ENCODE measurements around the gene RARRES1. TPM values are rescaled to one million over a fixed set of nuclear protein-coding genes. Genes with fewer than 3 reads are reported as not detected.

The RARRES1 gene
- total RNA-seq, 2 experiments from 2014 or later: not detected

DNA sequence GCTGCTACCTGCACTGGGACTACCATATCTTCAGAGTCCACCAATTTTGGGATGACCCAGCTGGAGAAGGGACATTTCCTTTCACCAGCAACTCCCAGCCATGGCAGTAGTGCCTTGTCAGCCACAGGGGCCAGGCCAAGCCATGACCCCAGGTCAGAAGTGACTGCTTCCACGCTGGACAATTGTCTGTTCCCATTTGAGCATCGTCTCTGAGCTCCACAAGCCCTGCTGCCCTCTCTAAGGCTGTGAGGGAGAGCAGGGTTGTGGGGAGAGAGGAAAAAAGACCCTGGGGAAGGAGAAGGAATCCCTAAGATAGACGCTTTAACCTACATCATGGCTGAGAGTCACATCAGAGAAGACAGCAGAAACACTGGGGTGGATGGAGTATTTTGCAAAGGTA is 7.4 kb upstream of the RARRES1 start:
- H3K27ac ChIP-seq (ENCODE audit: low read depth, low read length, poor library complexity, severe bottlenecking): no peak overlapping the region
- no peaks in the 10 kb centered on the region for H3K79me2 ChIP-seq (ENCODE audit: insufficient read depth, low read depth, low read length)
- peaks cover 10% of the 10 kb centered on the region for H3K9me3 ChIP-seq (ENCODE audit: low read length)
- no peak overlapping the region for H2AFZ ChIP-seq (ENCODE audit: low read length)
- H3K4me2 ChIP-seq (ENCODE audit: low read length): no peak overlapping the region
- ChIA-PET CTCF (ENCODE audit: unreplicated experiment) (no interaction called here), POLR2A (no interaction called here)
- H3K9me2 ChIP-seq (ENCODE audit: insufficient read depth, low read length): no peaks in the 10 kb centered on the region
- H3K4me3 ChIP-seq (ENCODE audit: low read depth, low read length, poor library complexity, severe bottlenecking): no peak overlapping the region
- intact Hi-C loops (cut with micrococcal nuclease; ENCODE audit: unreplicated experiment): no loop called here
- no peak for DNase-seq (ENCODE audit: low spot score)
- no TSS peak for BruUV-seq (replicated peaks)
- TF ChIP-seq, protein P1, sequence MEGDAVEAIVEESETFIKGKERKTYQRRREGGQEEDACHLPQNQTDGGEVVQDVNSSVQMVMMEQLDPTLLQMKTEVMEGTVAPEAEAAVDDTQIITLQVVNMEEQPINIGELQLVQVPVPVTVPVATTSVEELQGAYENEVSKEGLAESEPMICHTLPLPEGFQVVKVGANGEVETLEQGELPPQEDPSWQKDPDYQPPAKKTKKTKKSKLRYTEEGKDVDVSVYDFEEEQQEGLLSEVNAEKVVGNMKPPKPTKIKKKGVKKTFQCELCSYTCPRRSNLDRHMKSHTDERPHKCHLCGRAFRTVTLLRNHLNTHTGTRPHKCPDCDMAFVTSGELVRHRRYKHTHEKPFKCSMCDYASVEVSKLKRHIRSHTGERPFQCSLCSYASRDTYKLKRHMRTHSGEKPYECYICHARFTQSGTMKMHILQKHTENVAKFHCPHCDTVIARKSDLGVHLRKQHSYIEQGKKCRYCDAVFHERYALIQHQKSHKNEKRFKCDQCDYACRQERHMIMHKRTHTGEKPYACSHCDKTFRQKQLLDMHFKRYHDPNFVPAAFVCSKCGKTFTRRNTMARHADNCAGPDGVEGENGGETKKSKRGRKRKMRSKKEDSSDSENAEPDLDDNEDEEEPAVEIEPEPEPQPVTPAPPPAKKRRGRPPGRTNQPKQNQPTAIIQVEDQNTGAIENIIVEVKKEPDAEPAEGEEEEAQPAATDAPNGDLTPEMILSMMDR (conservative IDR thresholded peaks at IDR 0.05; ENCODE audit: low read length): no peak
- TF ChIP-seq EZH2phosphoT487 (IDR thresholded peaks at IDR 0.05; ENCODE audit: borderline replicate concordance, low read depth, low read length): no peak
- peaks cover 10% of the 10 kb centered on the region for H3K4me1 ChIP-seq (ENCODE audit: insufficient read depth, low read length, poor library complexity, severe bottlenecking)
- H3K36me3 ChIP-seq (ENCODE audit: insufficient read depth, low read length): 0 out of 2 replicates have a peak, but pooled peaks cover 3% of the 10 kb centered on the region
- no peaks in the 10 kb centered on the region for H4K20me1 ChIP-seq (ENCODE audit: insufficient read depth, low read length)

- 0 out of 2 replicates have a peak, but pooled peaks cover 3% of the 10 kb centered on the region for H3K36me3 ChIP-seq (ENCODE audit: insufficient read depth, low read length)
- H3K4me1 ChIP-seq (ENCODE audit: insufficient read depth, low read length, poor library complexity, severe bottlenecking): peaks cover 10% of the 10 kb centered on the region
- no peaks in the 10 kb centered on the region for H4K20me1 ChIP-seq (ENCODE audit: insufficient read depth, low read length)
- ChIA-PET POLR2A (no interaction called here), CTCF (ENCODE audit: unreplicated experiment) (no interaction called here)
- H2AFZ ChIP-seq (ENCODE audit: low read length): no peak overlapping the region
- intact Hi-C loops (cut with micrococcal nuclease; ENCODE audit: unreplicated experiment): no loop called here
- H3K4me3 ChIP-seq (ENCODE audit: low read depth, low read length, poor library complexity, severe bottlenecking): no peak overlapping the region
- H3K9me3 ChIP-seq (ENCODE audit: low read length): peaks cover 10% of the 10 kb centered on the region
- H3K79me2 ChIP-seq (ENCODE audit: insufficient read depth, low read depth, low read length): no peaks in the 10 kb centered on the region
- H3K4me2 ChIP-seq (ENCODE audit: low read length): no peak overlapping the region
- TF ChIP-seq, protein P1 (conservative IDR thresholded peaks at IDR 0.05; ENCODE audit: low read length): no peak
- no peak for TF ChIP-seq EZH2phosphoT487 (IDR thresholded peaks at IDR 0.05; ENCODE audit: borderline replicate concordance, low read depth, low read length)
- H3K9me2 ChIP-seq (ENCODE audit: insufficient read depth, low read length): no peaks in the 10 kb centered on the region
- no TSS peak for BruUV-seq (replicated peaks)
- no peak overlapping the region for H3K27ac ChIP-seq (ENCODE audit: low read depth, low read length, poor library complexity, severe bottlenecking)
- no peak for DNase-seq (ENCODE audit: low spot score)
Measured at GRCh38 chr3:158739078-158739477, 6.8 kb upstream of the RARRES1 start.

GRCh38 chr3:158738653-158739052 is 6.4 kb upstream of the RARRES1 start:
- Histone ChIP-seq H3K9me2 (ENCODE audit: insufficient read depth, low read length) (no peaks in the 10 kb centered on the region), H3K27ac (ENCODE audit: low read depth, low read length, poor library complexity, severe bottlenecking) (no peak overlapping the region), H3K4me1 (ENCODE audit: insufficient read depth, low read length, poor library complexity, severe bottlenecking) (peaks cover 10% of the 10 kb centered on the region), H3K9me3 (ENCODE audit: low read length) (peaks cover 10% of the 10 kb centered on the region), H3K4me3 (ENCODE audit: low read depth, low read length, poor library complexity, severe bottlenecking) (no peak overlapping the region), H3K36me3 (ENCODE audit: insufficient read depth, low read length) (0 out of 2 replicates have a peak, but pooled peaks cover 3% of the 10 kb centered on the region), H4K20me1 (ENCODE audit: insufficient read depth, low read length) (no peaks in the 10 kb centered on the region), H2AFZ (ENCODE audit: low read length) (no peak overlapping the region), H3K79me2 (ENCODE audit: insufficient read depth, low read depth, low read length) (no peaks in the 10 kb centered on the region), H3K4me2 (ENCODE audit: low read length) (no peak overlapping the region)
- intact Hi-C loops (cut with micrococcal nuclease; ENCODE audit: unreplicated experiment): no loop called here
- TF ChIP-seq EZH2phosphoT487 (IDR thresholded peaks at IDR 0.05; ENCODE audit: borderline replicate concordance, low read depth, low read length): no peak
- TF ChIP-seq, protein P1 (conservative IDR thresholded peaks at IDR 0.05; ENCODE audit: low read length): no peak
- CTCF ChIA-PET (ENCODE audit: unreplicated experiment): no interaction called here
- no peak for DNase-seq (ENCODE audit: low spot score)
- POLR2A ChIA-PET: no interaction called here
- no TSS peak for BruUV-seq (replicated peaks)
